HEK293 (cell line): ENCODE results near the gene PRKAR2B.

Experiments
- AEBP2 ChIP-seq: fragments of 450-650 bp; formaldehyde crosslinking; IDR thresholded peaks from 2 replicates; pipeline ENCODE4 v1.5.1; 2016; ENCODE audit warnings: missing biosample characterization, missing genetic modification characterization, borderline replicate concordance
- FEZF1 ChIP-seq: fragments of 450-650 bp; formaldehyde crosslinking; IDR thresholded peaks from 2 replicates; pipeline ENCODE4 v1.5.1; 2016; ENCODE audit warnings: missing biosample characterization, missing genetic modification characterization
- HOXA7 ChIP-seq: sonication (generic); formaldehyde crosslinking; IDR thresholded peaks from 2 replicates; pipeline ENCODE4 v1.8.1; 2022; ENCODE audit warnings: missing genetic modification reagents, borderline replicate concordance
- KLF7 ChIP-seq: fragments of 450-650 bp; formaldehyde crosslinking; IDR thresholded peaks from 2 replicates; pipeline ENCODE4 v1.5.1; 2016; ENCODE audit warnings: missing biosample characterization, missing genetic modification characterization, borderline replicate concordance
- KLF8 ChIP-seq: fragments of 450-650 bp; formaldehyde crosslinking; IDR thresholded peaks from 2 replicates; pipeline ENCODE4 v1.5.1; 2016; ENCODE audit warnings: missing biosample characterization, missing genetic modification characterization
- PATZ1 ChIP-seq: fragments of 450-650 bp; formaldehyde crosslinking; IDR thresholded peaks from 2 replicates; pipeline ENCODE4 v1.5.1; 2016; ENCODE audit warnings: missing biosample characterization, missing genetic modification characterization
- SCRT2 ChIP-seq: fragments of 450-650 bp; formaldehyde crosslinking; IDR thresholded peaks from 2 replicates; pipeline ENCODE4 v1.5.1; 2016; ENCODE audit warnings: missing biosample characterization, missing genetic modification characterization
- ZFP3 ChIP-seq: fragments of 450-650 bp; formaldehyde crosslinking; IDR thresholded peaks from 2 replicates; pipeline ENCODE4 v1.5.1; 2016; ENCODE audit warnings: low read depth, missing biosample characterization, missing genetic modification characterization
- ZFP69B ChIP-seq: fragments of 450-650 bp; formaldehyde crosslinking; IDR thresholded peaks from 2 replicates; pipeline ENCODE4 v1.5.1; 2016; ENCODE audit warnings: missing biosample characterization, missing genetic modification characterization
- ZNF114 ChIP-seq: fragments of 450-650 bp; formaldehyde crosslinking; IDR thresholded peaks from 2 replicates; pipeline ENCODE4 v1.5.0; 2017; ENCODE audit warnings: missing biosample characterization, missing genetic modification characterization
- ZNF202 ChIP-seq: fragments of 450-650 bp; formaldehyde crosslinking; IDR thresholded peaks from 2 replicates; pipeline ENCODE4 v1.5.1; 2016; ENCODE audit warnings: missing biosample characterization, missing genetic modification characterization, borderline replicate concordance
- ZNF221 ChIP-seq: fragments of 450-650 bp; formaldehyde crosslinking; IDR thresholded peaks from 2 replicates; pipeline ENCODE4 v1.5.1; 2017; ENCODE audit warnings: missing biosample characterization, missing genetic modification characterization, borderline replicate concordance
- ZNF23 ChIP-seq: fragments of 450-650 bp; formaldehyde crosslinking; IDR thresholded peaks from 2 replicates; pipeline ENCODE4 v1.5.1; 2016; ENCODE audit warnings: missing biosample characterization, missing genetic modification characterization, borderline replicate concordance
- ZNF302 ChIP-seq: fragments of 450-650 bp; formaldehyde crosslinking; IDR thresholded peaks from 2 replicates; pipeline ENCODE4 v1.5.1; 2016; ENCODE audit warnings: missing biosample characterization, missing genetic modification characterization, low read depth
- ZNF391 ChIP-seq: fragments of 450-650 bp; formaldehyde crosslinking; IDR thresholded peaks from 2 replicates; pipeline ENCODE4 v1.5.1; 2016; ENCODE audit warnings: low read depth, missing biosample characterization, missing genetic modification characterization, borderline replicate concordance
- ZNF488 ChIP-seq: fragments of 450-650 bp; formaldehyde crosslinking; IDR thresholded peaks from 2 replicates; pipeline ENCODE4 v1.5.1; 2016; ENCODE audit warnings: missing biosample characterization, missing genetic modification characterization
- ZNF549 ChIP-seq: fragments of 450-650 bp; IDR thresholded peaks from 2 replicates; pipeline ENCODE4 v1.5.1; 2018; ENCODE audit warnings: missing biosample characterization, missing genetic modification characterization, mild to moderate bottlenecking, inconsistent platforms, moderate library complexity
- ZNF624 ChIP-seq: fragments of 450-650 bp; formaldehyde crosslinking; IDR thresholded peaks from 2 replicates; pipeline ENCODE4 v1.5.1; 2017; ENCODE audit warnings: missing biosample characterization, missing genetic modification characterization
- ZNF670 ChIP-seq: fragments of 450-650 bp; formaldehyde crosslinking; IDR thresholded peaks from 2 replicates; pipeline ENCODE4 v1.5.1; 2016; ENCODE audit warnings: missing biosample characterization, missing genetic modification characterization, low read depth
- ZNF677 ChIP-seq: fragments of 450-650 bp; IDR thresholded peaks from 2 replicates; pipeline ENCODE4 v1.5.0; 2018; ENCODE audit warnings: missing biosample characterization, mild to moderate bottlenecking, missing genetic modification characterization, moderate library complexity
- ZNF692 ChIP-seq: fragments of 450-650 bp; formaldehyde crosslinking; IDR thresholded peaks from 2 replicates; pipeline ENCODE4 v1.5.1; 2016; ENCODE audit warnings: missing biosample characterization, missing genetic modification characterization
- ZNF701 ChIP-seq: fragments of 450-650 bp; formaldehyde crosslinking; IDR thresholded peaks from 2 replicates; pipeline ENCODE4 v1.5.1; 2016; ENCODE audit warnings: missing biosample characterization, missing genetic modification characterization
- ZNF704 ChIP-seq: fragments of 450-650 bp; formaldehyde crosslinking; IDR thresholded peaks from 2 replicates; pipeline ENCODE4 v1.5.1; 2016; ENCODE audit warnings: missing biosample characterization, missing genetic modification characterization
- ZNF777 ChIP-seq: fragments of 450-650 bp; formaldehyde crosslinking; IDR thresholded peaks from 2 replicates; pipeline ENCODE4 v1.5.1; 2017; ENCODE audit warnings: missing biosample characterization, missing genetic modification characterization, borderline replicate concordance
- ZSCAN23 ChIP-seq: fragments of 450-650 bp; formaldehyde crosslinking; IDR thresholded peaks from 2 replicates; pipeline ENCODE4 v1.5.1; 2016; ENCODE audit warnings: missing biosample characterization, missing genetic modification characterization
- TF ChIP-seq, protein P1 (sequence below): fragments of 450-650 bp; formaldehyde crosslinking; IDR thresholded peaks from 2 replicates; pipeline ENCODE4 v1.5.1; 2017; ENCODE audit warnings: missing biosample characterization, missing genetic modification characterization
- TF ChIP-seq, protein P2 (sequence below): fragments of 450-650 bp; formaldehyde crosslinking; IDR thresholded peaks from 2 replicates; pipeline ENCODE4 v1.5.1; 2016; ENCODE audit warnings: missing biosample characterization, missing genetic modification characterization

The PRKAR2B gene

DNA sequence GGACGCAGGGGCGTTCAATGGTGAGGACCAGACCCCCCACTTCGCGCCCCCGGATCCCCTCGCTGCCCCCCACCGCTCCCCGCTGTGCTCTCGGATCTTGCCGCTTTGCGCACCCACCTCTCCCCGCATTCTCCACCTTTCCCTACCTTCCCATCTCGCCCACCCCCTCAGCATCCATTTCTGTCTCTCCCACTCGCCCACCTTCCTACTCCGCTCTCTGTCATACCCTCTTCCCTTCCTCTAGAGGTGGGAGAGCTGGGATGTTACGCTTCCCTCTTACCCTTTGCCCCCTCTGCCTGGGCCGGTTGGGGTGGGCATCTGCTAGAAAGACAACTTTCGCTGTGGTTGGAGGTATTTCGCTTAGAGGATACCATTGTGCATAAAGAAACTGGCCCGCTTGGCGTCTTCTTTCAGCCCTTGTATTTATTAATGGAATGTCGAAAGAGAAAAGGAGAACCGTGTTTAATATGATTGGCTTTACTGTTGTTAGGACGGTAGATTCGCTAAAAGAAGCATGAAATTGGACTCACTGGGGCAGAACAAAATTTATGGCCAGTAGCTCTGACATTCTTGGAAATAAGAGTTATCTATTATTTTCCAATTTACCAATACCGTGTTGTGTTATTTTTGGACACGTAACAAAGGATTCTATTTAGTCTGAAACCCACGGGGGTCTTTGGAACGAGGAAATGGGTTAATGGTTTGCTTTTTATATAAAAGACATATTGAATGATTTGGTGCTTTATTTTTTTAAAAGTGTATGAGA lies 873 bp downstream of the PRKAR2B start (continued):
- TF ChIP-seq AEBP2 (no peak), ZNF704 (tag by site-specific recombination) (no peak), ZNF624 (tag by site-specific recombination) (no peak), ZNF777 (tag by site-specific recombination) (no peak), ZSCAN23 (tag by site-specific recombination) (no peak), ZNF391 (tag by site-specific recombination) (no peak), KLF8 (tag by site-specific recombination) (no peak), ZFP3 (tag by site-specific recombination) (no peak), ZNF549 (tag by site-specific recombination) (no peak), ZNF202 (tag by site-specific recombination) (no peak), KLF7 (no peak), ZNF488 (no peak), ZNF23 (tag by site-specific recombination) (no peak), ZNF114 (tag by site-specific recombination) (no peak), ZNF692 (tag by site-specific recombination) (no peak), ZNF302 (tag by site-specific recombination) (no peak), PATZ1 (tag by site-specific recombination) (peak; percentile 91), ZFP69B (tag by site-specific recombination) (no peak), HOXA7 (CRISPR knock-in tag) (no peak), ZNF677 (tag by site-specific recombination) (no peak), ZNF701 (no peak), SCRT2 (tag by site-specific recombination) (no peak), FEZF1 (tag by site-specific recombination) (no peak), ZNF670 (tag by site-specific recombination) (no peak), ZNF221 (tag by site-specific recombination) (no peak)
- TF ChIP-seq, protein P1, sequence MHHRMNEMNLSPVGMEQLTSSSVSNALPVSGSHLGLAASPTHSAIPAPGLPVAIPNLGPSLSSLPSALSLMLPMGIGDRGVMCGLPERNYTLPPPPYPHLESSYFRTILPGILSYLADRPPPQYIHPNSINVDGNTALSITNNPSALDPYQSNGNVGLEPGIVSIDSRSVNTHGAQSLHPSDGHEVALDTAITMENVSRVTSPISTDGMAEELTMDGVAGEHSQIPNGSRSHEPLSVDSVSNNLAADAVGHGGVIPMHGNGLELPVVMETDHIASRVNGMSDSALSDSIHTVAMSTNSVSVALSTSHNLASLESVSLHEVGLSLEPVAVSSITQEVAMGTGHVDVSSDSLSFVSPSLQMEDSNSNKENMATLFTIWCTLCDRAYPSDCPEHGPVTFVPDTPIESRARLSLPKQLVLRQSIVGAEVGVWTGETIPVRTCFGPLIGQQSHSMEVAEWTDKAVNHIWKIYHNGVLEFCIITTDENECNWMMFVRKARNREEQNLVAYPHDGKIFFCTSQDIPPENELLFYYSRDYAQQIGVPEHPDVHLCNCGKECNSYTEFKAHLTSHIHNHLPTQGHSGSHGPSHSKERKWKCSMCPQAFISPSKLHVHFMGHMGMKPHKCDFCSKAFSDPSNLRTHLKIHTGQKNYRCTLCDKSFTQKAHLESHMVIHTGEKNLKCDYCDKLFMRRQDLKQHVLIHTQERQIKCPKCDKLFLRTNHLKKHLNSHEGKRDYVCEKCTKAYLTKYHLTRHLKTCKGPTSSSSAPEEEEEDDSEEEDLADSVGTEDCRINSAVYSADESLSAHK (tag by site-specific recombination), result no peak
- TF ChIP-seq, protein P2, sequence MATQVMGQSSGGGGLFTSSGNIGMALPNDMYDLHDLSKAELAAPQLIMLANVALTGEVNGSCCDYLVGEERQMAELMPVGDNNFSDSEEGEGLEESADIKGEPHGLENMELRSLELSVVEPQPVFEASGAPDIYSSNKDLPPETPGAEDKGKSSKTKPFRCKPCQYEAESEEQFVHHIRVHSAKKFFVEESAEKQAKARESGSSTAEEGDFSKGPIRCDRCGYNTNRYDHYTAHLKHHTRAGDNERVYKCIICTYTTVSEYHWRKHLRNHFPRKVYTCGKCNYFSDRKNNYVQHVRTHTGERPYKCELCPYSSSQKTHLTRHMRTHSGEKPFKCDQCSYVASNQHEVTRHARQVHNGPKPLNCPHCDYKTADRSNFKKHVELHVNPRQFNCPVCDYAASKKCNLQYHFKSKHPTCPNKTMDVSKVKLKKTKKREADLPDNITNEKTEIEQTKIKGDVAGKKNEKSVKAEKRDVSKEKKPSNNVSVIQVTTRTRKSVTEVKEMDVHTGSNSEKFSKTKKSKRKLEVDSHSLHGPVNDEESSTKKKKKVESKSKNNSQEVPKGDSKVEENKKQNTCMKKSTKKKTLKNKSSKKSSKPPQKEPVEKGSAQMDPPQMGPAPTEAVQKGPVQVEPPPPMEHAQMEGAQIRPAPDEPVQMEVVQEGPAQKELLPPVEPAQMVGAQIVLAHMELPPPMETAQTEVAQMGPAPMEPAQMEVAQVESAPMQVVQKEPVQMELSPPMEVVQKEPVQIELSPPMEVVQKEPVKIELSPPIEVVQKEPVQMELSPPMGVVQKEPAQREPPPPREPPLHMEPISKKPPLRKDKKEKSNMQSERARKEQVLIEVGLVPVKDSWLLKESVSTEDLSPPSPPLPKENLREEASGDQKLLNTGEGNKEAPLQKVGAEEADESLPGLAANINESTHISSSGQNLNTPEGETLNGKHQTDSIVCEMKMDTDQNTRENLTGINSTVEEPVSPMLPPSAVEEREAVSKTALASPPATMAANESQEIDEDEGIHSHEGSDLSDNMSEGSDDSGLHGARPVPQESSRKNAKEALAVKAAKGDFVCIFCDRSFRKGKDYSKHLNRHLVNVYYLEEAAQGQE (tag by site-specific recombination), result no peak
